SU-DHL-6 (cell line): ENCODE results near the gene ASTN2.

Experiments used
- CTCF ChIP-seq: fragments of 200-600 bp; sonication (generic); IDR thresholded peaks from one replicate; pipeline ENCODE4 v1.5.1; 2017; ENCODE audit warnings: antibody characterized with exemption, mild to moderate bottlenecking, low read length, moderate library complexity; ENCODE audit not compliant: insufficient read depth, poor library complexity, severe bottlenecking
- EZH2phosphoT487 ChIP-seq: fragments of 200-600 bp; sonication (generic), shearing (Covaris generic); conservative IDR thresholded peaks from 2 replicates; pipeline ENCODE4 v1.6.1; 2018; ENCODE audit warnings: mild to moderate bottlenecking, antibody characterized with exemption, low read length, moderate library complexity, mixed read lengths

- TF ChIP-seq CTCF = no peak
- no peak for TF ChIP-seq EZH2phosphoT487
These were observed 195.9 kb downstream of the ASTN2 start for GRCh38 chr9:117218951-117219350.
